Dendritic cell treated with granulocyte-macrophage colony-stimulating factor and Interleukin-4, amounts not matched to agents 40 ng/mL and 50 ng/mL, for 4 days (primary cell): Measurements from ENCODE around the gene ARAP1.

Source experiments
- H3K27ac Mint-ChIP-seq: one replicate; pipeline ENCODE4 v1.8.0; 2022; ENCODE audit warnings: mild to moderate bottlenecking, mixed read lengths
- H3K27me3 Mint-ChIP-seq: one replicate; pipeline ENCODE4 v1.8.0; 2022; ENCODE audit warnings: mild to moderate bottlenecking, mixed read lengths
- H3K36me3 Mint-ChIP-seq: one replicate; pipeline ENCODE4 v1.8.0; 2022; ENCODE audit warnings: low read depth, mixed read lengths
- H3K4me1 Mint-ChIP-seq: one replicate; pipeline ENCODE4 v1.8.0; 2022; ENCODE audit warnings: low read depth, mixed read lengths
- H3K4me3 Mint-ChIP-seq: one replicate; pipeline ENCODE4 v1.8.0; 2022; ENCODE audit warnings: mild to moderate bottlenecking, moderate library complexity, mixed read lengths
- H3K9me3 Mint-ChIP-seq: one replicate; pipeline ENCODE4 v1.8.0; 2022; ENCODE audit warnings: mixed read lengths
- intact Hi-C: fragments of 100-400 bp; cut with micrococcal nuclease; formaldehyde crosslinking; loops from one replicate; pipeline ENCODE4 v1.15.0; 2022

Gene ARAP1

DNA sequence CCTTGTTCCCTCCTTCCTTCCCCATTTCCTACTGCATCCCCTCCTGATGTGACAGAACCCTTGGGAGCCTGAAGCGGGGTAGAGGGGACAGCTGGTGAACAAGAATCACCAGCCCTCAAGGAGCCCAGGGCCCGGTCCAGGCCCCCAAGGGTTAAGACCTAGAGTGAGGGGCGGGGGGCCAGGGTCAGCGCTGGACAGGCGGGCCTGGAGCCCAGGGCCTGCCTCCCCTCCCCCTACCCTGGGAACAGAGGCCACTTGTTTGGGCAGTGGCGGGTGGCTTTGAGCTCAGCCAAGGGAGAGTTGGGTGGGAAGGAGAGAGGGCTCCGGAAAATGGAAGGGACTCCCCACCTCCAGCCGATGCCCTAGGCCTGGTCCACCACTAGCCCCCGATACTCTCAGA, 2.1 kb downstream of the ARAP1 start:
- H3K27me3 Mint-ChIP-seq, result no peaks in the 10 kb centered on the region
- H3K36me3 Mint-ChIP-seq, result peaks cover 42% of the 10 kb centered on the region
- peak overlapping the region; percentile 30 for H3K27ac Mint-ChIP-seq
- H3K4me1 Mint-ChIP-seq, result peaks cover 81% of the 10 kb centered on the region
- no peak overlapping the region for H3K4me3 Mint-ChIP-seq
- intact Hi-C loops, result no loop called here
- H3K9me3 Mint-ChIP-seq, result no peaks in the 10 kb centered on the region

DNA sequence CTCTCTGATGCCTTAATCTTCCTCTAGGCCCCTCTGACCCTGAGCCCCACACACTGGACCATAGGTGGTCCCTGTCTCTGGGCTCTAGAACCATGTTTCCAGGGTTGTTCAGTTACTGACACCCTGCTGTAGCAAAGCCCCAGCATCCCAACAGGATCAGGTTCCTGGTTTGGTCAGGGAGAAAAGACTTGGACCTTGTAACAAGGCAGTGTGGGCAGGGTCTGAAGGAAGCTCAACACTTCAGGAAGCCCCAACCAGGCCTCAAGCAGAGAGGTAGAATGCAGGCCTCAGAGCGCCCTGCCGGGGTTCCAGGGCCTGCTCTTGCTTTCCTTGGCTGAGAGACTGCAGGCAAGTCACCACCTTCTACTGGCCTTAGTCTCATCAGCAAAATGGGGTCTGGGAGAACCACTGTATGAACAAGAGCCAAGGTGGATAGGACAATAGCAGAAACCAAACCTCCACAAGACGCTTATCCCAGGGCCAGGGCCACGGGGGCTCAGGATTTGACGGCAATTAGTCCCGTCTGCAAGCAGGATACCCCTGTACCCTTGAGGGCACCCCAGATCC, 4.8 kb downstream of the ARAP1 start:
- Mint-ChIP-seq H3K4me3 (no peak overlapping the region), H3K9me3 (no peaks in the 10 kb centered on the region), H3K27ac (no peak overlapping the region), H3K36me3 (peaks cover 34% of the 10 kb centered on the region), H3K4me1 (peaks cover 83% of the 10 kb centered on the region), H3K27me3 (no peaks in the 10 kb centered on the region)
- intact Hi-C loops, result no loop called here

DNA sequence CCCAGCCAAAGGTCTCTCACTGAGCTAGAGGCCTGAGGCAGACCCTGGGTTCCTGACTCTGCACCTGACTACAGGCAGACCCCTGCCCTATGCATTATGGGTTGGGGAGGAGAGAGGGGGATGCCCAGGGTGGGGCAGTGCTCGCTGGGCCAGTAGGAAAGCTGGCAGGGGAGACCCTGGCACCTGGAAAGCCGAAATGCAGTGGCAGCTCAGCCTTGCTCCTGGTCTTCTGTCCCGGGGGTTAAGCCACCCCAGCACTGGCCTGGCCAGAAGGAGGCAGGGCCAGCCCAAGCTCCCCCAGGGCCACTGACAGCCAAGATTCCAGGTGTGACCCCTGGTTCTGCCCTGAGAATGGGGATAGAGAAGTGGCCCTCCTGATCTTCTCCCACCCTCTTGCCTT, 5.4 kb downstream of the ARAP1 start:
- H3K36me3 Mint-ChIP-seq, result peaks cover 29% of the 10 kb centered on the region
- no peak overlapping the region for H3K4me3 Mint-ChIP-seq
- intact Hi-C loops, result no loop called here
- peaks cover 85% of the 10 kb centered on the region for H3K4me1 Mint-ChIP-seq
- no peaks in the 10 kb centered on the region for H3K9me3 Mint-ChIP-seq
- no peaks in the 10 kb centered on the region for H3K27me3 Mint-ChIP-seq
- H3K27ac Mint-ChIP-seq, result no peak overlapping the region

DNA sequence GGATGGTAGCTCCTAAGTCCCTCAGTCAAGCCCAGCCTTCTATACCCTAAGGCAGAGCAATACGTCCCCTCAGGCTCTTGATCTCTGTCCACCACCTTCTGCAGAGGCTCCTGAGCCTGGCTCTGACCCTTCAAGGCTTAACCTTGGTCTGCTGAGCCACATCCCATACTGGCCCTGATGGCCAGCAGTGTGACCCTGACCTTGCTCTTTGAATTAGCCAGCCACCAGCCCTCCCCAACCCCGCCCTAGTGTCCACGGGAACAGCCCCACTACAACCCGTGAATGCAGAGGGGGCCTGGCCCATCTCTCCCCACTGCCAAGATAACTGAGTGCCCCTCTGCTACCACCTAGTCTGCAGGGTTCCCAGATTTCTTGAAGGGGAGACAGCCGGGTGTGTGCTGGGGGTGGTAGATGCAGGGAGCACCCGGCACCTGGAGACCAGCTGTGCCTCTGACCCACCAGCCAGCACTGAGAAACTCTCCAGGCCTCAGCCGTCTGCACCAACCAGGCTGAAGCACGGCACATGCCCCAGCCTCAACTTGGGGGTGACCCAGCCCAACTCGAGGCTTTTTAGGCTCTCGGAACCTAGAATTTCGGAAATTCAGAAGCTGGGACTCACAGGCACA, 6.2 kb downstream of the ARAP1 start:
- peaks cover 85% of the 10 kb centered on the region for H3K4me1 Mint-ChIP-seq
- no peaks in the 10 kb centered on the region for H3K27me3 Mint-ChIP-seq
- peak overlapping the region; percentile 32 for H3K27ac Mint-ChIP-seq
- peaks cover 26% of the 10 kb centered on the region for H3K36me3 Mint-ChIP-seq
- no peak overlapping the region for H3K4me3 Mint-ChIP-seq
- no peaks in the 10 kb centered on the region for H3K9me3 Mint-ChIP-seq
- intact Hi-C loops, result no loop called here

DNA sequence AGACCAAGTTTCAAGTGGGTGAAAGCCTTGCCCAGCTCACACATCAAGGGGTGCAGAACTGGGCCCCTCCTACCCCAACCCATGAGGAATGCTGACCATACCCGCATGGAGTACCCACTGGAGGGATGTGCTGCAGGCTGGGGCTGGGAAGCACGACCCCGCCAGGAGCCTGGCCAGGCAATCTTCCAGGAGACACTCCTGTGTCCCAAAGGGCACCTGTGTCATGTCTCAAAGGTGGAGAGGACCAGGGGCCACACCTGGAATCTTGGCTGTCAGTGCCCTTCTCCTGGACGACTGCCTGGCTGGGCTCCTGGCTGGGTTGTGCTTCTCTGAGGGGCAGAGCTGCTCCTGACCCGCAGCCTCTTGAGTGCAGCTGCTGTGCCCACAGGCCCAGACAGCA, 6.7 kb downstream of the ARAP1 start:
- Mint-ChIP-seq H3K36me3 (peaks cover 26% of the 10 kb centered on the region), H3K27me3 (no peaks in the 10 kb centered on the region), H3K27ac (no peak overlapping the region), H3K4me3 (no peak overlapping the region), H3K4me1 (peaks cover 85% of the 10 kb centered on the region), H3K9me3 (no peaks in the 10 kb centered on the region)
- intact Hi-C loops, result no loop called here

DNA sequence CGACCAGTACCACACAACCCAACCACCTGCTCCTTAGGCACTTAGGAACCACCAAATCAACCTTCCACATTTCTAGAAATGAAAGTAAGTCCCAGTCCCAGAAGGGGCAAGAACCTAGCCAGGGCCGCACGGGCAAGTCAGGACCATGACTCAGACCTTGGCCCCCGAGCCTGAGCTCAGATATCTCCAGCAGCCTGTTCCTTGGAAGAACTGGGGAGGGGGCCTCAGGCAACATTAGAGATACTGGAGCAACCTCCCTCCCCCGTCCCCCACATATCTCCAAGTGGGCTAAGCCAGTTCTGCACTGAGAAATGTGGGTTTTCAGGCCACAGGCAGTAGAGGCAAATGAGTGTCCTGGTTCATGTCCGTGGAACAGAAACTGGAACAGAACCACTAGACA, 7.7 kb downstream of the ARAP1 start:
- intact Hi-C loops, result no loop called here

DNA sequence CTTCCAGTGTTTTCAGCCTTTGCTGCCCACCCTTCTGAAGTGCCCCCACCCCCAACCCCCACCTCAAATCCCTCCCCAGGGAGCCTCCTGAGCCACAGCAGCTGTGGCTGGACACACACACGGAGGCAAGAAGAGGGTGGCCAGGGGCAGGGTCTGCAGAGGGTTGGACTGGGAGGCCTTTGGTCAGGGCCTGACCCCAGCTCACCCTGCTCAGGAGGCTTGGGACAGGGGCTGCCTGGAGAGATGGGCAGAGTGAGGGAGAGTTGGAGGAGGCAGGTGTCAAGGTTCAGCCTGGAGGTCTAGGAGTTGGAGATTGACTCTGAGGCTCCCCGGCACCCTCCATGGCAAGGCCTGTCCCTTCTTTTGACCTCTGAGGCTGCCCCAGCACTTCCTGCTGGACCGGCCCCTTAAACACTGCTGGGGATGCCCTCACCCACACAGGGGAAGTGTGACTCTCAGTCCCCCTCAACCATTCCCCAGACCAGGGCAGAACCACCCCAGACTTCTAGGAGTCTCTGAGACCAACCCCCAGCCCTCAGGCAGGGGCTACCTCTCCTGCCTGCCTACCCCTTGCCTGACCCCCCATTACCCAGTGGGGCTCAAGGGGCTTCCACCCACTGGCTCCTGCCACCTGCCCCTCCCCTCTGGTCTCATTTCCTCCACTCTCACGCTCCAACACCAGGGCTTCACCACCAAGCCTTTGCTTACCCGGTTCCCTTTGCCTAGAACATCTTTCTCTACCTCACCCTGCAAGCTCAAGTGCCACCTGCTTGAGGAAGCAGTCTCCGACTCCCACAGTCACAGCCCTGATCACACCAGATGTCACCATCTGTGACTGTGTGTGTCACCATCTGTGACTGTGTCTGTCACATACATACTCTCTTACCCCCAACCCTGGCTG, 8.6 kb downstream of the ARAP1 start:
- H3K4me3 Mint-ChIP-seq, result no peak overlapping the region
- H3K27ac Mint-ChIP-seq, result peak overlapping the region; percentile 90
- intact Hi-C loops, result no loop called here
- no peaks in the 10 kb centered on the region for H3K27me3 Mint-ChIP-seq
- peaks cover 85% of the 10 kb centered on the region for H3K4me1 Mint-ChIP-seq
- no peaks in the 10 kb centered on the region for H3K9me3 Mint-ChIP-seq
- peaks cover 21% of the 10 kb centered on the region for H3K36me3 Mint-ChIP-seq

More for the DNA sequence above, 7.7 kb downstream of the ARAP1 start:
- Mint-ChIP-seq H3K27me3 (no peaks in the 10 kb centered on the region), H3K4me3 (no peak overlapping the region), H3K9me3 (no peaks in the 10 kb centered on the region), H3K27ac (peak overlapping the region; percentile 90), H3K4me1 (peaks cover 85% of the 10 kb centered on the region), H3K36me3 (peaks cover 20% of the 10 kb centered on the region)

DNA sequence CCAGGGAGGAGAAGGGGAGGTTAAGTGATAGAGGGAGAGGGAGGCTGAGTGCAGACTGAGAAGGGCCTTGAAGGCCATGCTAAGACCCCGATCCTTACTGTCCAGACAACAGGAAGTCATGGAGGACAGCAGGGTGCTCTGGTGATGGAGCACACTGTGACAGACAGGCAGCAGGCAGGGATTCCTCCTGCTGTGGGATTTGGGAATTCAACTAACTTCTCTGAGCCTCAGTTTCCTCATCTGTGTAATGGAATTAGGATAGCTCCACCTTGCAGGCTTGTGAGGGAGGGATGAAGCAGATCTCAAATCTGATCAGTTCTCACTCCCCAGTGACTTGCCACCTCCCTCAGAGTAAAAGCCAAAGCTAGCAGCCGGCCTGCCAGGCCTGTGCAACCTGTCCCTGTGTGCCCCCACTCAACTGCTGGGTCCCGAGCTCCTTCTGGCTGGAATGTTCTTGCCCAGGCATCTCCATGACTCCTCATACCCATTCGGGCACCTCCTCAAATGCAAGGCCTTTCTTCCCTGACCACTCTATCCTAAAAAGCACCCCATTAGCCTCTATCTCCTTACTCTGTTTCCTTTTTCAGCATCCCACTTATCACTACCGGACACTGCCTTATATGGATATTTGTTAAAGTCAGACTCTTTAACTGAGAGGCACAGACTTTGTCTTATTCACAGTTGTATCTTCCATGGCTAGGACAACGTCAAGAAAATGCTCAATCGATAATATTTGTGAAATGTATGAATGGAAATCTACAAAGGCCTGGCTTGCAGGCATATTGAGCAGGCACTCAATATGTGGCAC, 9.5 kb downstream of the ARAP1 start:
- H3K4me1 Mint-ChIP-seq, result peaks cover 90% of the 10 kb centered on the region
- no peak overlapping the region for H3K4me3 Mint-ChIP-seq

DNA sequence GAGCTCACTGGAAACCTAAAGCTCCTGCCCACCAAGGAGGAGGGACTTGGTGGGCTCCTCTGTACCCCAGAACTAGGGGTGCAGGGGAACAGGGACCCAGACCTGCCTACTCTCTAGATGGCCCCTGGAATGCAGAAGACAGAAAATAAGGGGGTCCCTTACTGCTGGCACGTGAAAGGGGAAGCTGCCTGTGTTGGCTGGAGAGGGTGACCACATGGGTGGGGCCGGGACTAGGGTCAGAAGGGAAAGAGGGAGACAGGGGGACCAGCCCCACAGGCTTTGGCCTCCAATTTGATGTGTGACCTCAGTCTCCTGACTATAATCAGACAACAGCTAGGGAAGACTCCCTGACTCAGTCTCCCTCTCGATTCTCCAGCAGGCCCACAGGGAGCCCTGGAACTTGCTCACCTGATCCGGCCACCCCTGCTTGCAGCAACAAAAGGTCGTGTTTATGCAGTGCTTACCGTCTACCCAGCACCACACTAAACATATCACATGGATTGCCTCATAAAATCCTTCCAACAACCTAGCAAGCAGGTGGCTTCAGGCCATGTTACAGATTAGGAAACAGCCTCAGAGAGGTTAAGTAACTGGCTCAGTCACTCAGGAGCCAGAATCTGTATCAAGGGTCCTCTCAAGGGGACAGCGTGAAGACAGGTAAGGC, 10.2 kb downstream of the ARAP1 start:
- peak overlapping the region; percentile 90 for H3K27ac Mint-ChIP-seq
- peaks cover 31% of the 10 kb centered on the region for H3K36me3 Mint-ChIP-seq
- H3K4me1 Mint-ChIP-seq, result peaks cover 91% of the 10 kb centered on the region
- no peaks in the 10 kb centered on the region for H3K9me3 Mint-ChIP-seq
- no peaks in the 10 kb centered on the region for H3K27me3 Mint-ChIP-seq
- peak overlapping the region; percentile 70 for H3K4me3 Mint-ChIP-seq
- intact Hi-C loops, result no loop called here

More for the DNA sequence above, 9.5 kb downstream of the ARAP1 start:
- H3K9me3 Mint-ChIP-seq, result no peaks in the 10 kb centered on the region
- H3K27ac Mint-ChIP-seq, result peak overlapping the region; percentile 90
- H3K27me3 Mint-ChIP-seq, result no peaks in the 10 kb centered on the region
- intact Hi-C loops, result no loop called here
- H3K36me3 Mint-ChIP-seq, result peaks cover 24% of the 10 kb centered on the region

DNA sequence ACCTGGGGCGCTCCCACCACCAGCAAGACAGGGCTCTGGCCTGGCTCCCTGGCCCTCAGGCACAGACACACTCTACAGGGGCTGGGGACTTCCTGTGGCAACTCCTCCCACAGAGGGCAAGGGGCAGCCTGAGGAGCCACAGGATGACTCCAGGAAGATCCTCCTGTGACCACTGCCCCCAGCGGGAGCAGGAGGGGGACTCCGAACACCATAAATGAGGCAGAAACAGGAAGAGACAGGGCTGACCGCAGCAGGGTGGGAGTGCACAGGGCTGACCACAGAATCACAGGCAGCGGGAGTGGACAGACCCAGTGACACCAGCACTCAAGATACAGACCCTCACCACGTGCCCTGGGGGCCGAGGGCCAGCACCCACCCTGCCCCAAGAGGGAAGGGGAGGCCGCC, 10.8 kb downstream of the ARAP1 start:
- no peaks in the 10 kb centered on the region for H3K27me3 Mint-ChIP-seq
- intact Hi-C loops, result no loop called here
- peaks cover 93% of the 10 kb centered on the region for H3K4me1 Mint-ChIP-seq
- no peaks in the 10 kb centered on the region for H3K9me3 Mint-ChIP-seq
- H3K4me3 Mint-ChIP-seq, result peak overlapping the region; percentile 70
- peaks cover 37% of the 10 kb centered on the region for H3K36me3 Mint-ChIP-seq
- H3K27ac Mint-ChIP-seq, result peak overlapping the region; percentile 90

DNA sequence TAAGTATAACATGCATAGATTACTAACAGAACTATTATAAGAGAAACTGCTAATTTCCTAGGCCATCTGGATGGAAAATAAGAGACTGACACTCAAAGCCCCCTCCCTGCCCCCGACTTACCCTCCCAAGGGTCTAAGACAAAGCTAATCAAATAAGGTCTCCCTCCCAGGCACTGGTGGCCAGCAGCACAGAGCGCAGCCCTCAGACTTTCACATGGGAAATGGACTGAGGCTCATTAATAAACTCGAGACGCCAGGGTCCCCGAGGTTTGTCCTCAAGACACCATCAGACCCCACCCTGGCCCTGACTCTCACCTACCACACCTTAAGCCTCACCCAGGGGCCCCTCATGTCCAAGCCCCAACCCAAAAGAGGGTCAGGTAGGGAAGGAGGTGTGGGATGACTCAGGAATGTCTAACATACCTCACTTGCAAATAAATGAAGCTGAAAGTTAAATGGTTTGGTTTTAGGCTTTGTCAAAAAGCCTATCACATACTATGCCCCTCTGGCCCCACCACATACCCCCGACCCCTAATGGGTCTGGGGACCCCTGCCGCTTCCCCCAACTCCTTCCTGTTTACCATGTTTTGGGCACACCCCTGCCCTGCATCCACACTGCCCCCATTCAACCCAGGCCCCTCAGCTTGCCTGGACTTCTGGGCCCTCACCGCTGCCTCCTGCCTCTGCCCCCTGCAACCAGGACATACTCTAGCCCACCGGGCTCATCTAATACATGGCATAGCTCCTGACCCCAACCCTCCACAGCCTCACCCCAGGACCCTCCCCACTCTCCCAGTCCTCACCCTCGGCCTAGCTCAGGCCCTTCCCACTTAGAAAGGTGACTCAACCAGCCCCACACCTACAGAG, 11.4 kb downstream of the ARAP1 start:
- intact Hi-C loops, result no loop called here
- Mint-ChIP-seq H3K27ac (peak overlapping the region; percentile 90), H3K4me3 (peak overlapping the region; percentile 70), H3K36me3 (peaks cover 33% of the 10 kb centered on the region), H3K27me3 (no peaks in the 10 kb centered on the region), H3K9me3 (no peaks in the 10 kb centered on the region), H3K4me1 (peaks cover 93% of the 10 kb centered on the region)

DNA sequence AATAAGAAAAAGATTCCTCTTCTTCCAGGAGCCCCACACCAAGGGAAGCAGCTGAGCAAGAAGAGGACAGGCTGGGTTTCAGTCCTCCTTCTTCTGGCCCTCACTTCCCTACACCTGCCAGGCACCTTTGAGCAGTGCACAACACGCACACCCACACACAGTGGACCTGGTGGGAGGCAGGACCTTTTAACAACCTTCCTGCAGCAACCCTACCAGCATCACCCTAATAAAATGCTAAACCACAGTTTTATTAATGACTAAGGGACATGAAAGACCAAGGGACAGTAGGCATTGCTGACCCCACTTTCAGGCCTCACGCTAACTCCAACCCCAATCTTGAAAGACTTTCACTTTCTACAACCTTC, 12.2 kb downstream of the ARAP1 start:
- no peaks in the 10 kb centered on the region for H3K9me3 Mint-ChIP-seq
- H3K36me3 Mint-ChIP-seq, result peaks cover 29% of the 10 kb centered on the region
- no peak overlapping the region for H3K4me3 Mint-ChIP-seq
- intact Hi-C loops, result no loop called here
- peaks cover 97% of the 10 kb centered on the region for H3K4me1 Mint-ChIP-seq
- H3K27ac Mint-ChIP-seq, result peak overlapping the region; percentile 90
- H3K27me3 Mint-ChIP-seq, result no peaks in the 10 kb centered on the region
